Measurements from ENCODE around the gene MDFIC.

The MDFIC gene

GRCh38 chr7:114979388-114979787 is 57.5 kb downstream of the MDFIC start:
- TF ChIP-seq CTCF (conservative IDR thresholded peaks at IDR 0.05) (no peak), ZFX (IDR thresholded peaks at IDR 0.05) (no peak)
- H3K27ac ChIP-seq = no peak overlapping the region

- TF ChIP-seq ZFX (IDR thresholded peaks at IDR 0.05) (no peak), CTCF (conservative IDR thresholded peaks at IDR 0.05) (no peak)
- H3K27ac ChIP-seq = no peak overlapping the region
Observed at GRCh38 chr7:114979803-114980507, 58.1 kb downstream of the MDFIC start.

GRCh38 chr7:114981323-114981722 is 59.4 kb downstream of the MDFIC start:
- no peak overlapping the region for H3K27ac ChIP-seq
- no peak for TF ChIP-seq ZFX (IDR thresholded peaks at IDR 0.05)
- TF ChIP-seq CTCF (conservative IDR thresholded peaks at IDR 0.05) = no peak

GRCh38 chr7:114985116-114985715 is 63.3 kb downstream of the MDFIC start:
- no peak overlapping the region for H3K27ac ChIP-seq
- no peak for TF ChIP-seq CTCF (conservative IDR thresholded peaks at IDR 0.05)
- TF ChIP-seq ZFX (IDR thresholded peaks at IDR 0.05) = no peak

- TF ChIP-seq CTCF (conservative IDR thresholded peaks at IDR 0.05) = no peak
- H3K27ac ChIP-seq = no peak overlapping the region
Observed at GRCh38 chr7:114986190-114987180, 64.6 kb downstream of the MDFIC start.

- no peak for TF ChIP-seq ZFX (IDR thresholded peaks at IDR 0.05)
- TF ChIP-seq CTCF (conservative IDR thresholded peaks at IDR 0.05) = no peak
- H3K27ac ChIP-seq = no peak overlapping the region
Observed at GRCh38 chr7:114988026-114988425, 66.1 kb downstream of the MDFIC start.
